NCI-H446 treated with DMSO at 0.1 percent for 48 hours (cell line): Measurements from ENCODE around the gene ATP1B3.
"Not testable (repeated sequence)": the region's sequence is repeated elsewhere in the genome, so short reads cannot be mapped to it uniquely, and the experiment has no call there.

Experiments
- DNase-seq: peaks from one replicate; lab custom pipeline; 2025; lab: John Stamatoyannopoulos, UW

Gene ATP1B3

GRCh38 chr3:141860766-141861513 lies 15.5 kb upstream of the ATP1B3 start:
- DNase-seq: no peak

GRCh38 chr3:141862279-141862816 lies 14.1 kb upstream of the ATP1B3 start:
- no peak for DNase-seq

GRCh38 chr3:141863491-141863890 lies 13.0 kb upstream of the ATP1B3 start:
- no peak for DNase-seq

- DNase-seq: no peak
Measured at GRCh38 chr3:141864281-141864970, 12.0 kb upstream of the ATP1B3 start.

GRCh38 chr3:141865101-141865500 lies 11.3 kb upstream of the ATP1B3 start:
- no peak for DNase-seq

- DNase-seq: no peak
Measured at GRCh38 chr3:141870091-141870687, 6.3 kb upstream of the ATP1B3 start.

GRCh38 chr3:141875374-141875892 lies 1.0 kb upstream of the ATP1B3 start:
- DNase-seq: peak; percentile 64

- DNase-seq: peak; percentile 68
Measured at GRCh38 chr3:141875893-141876380, 506 bp upstream of the ATP1B3 start.

- DNase-seq: peak; percentile 15
Measured at GRCh38 chr3:141876891-141877621, 613 bp downstream of the ATP1B3 start.

GRCh38 chr3:141877911-141878310 lies 1.5 kb downstream of the ATP1B3 start:
- no peak for DNase-seq

GRCh38 chr3:141878326-141878725 lies 1.9 kb downstream of the ATP1B3 start:
- no peak for DNase-seq

GRCh38 chr3:141878817-141879216 lies 2.4 kb downstream of the ATP1B3 start:
- no peak for DNase-seq

GRCh38 chr3:141881702-141882101 lies 5.3 kb downstream of the ATP1B3 start:
- DNase-seq: no peak

GRCh38 chr3:141887051-141887450 lies 10.6 kb downstream of the ATP1B3 start:
- no peak for DNase-seq

GRCh38 chr3:141888548-141888947 lies 12.1 kb downstream of the ATP1B3 start:
- not testable (repeated sequence) for DNase-seq

GRCh38 chr3:141894524-141895176 lies 18.2 kb downstream of the ATP1B3 start:
- DNase-seq: no peak

- DNase-seq: no peak
Measured at GRCh38 chr3:141895731-141896130, 19.3 kb downstream of the ATP1B3 start.

- no peak for DNase-seq
Measured at GRCh38 chr3:141898908-141899307, 22.5 kb downstream of the ATP1B3 start.

GRCh38 chr3:141900343-141900742 lies 23.9 kb downstream of the ATP1B3 start:
- DNase-seq: no peak

GRCh38 chr3:141901914-141902313 lies 25.5 kb downstream of the ATP1B3 start:
- DNase-seq: no peak

- DNase-seq: no peak
Measured at GRCh38 chr3:141904203-141904602, 27.8 kb downstream of the ATP1B3 start.
